NCI-H1694 treated with DMSO at 0.1 percent for 48 hours (cell line): ENCODE measurements around the gene PRKAR1B.

Experiments used
- DNase-seq: peaks from one replicate; lab custom pipeline; 2025; lab: John Stamatoyannopoulos, UW

PRKAR1B gene

GRCh38 chr7:506391-506831 lies 220.7 kb downstream of the PRKAR1B start:
- DNase-seq: no peak

GRCh38 chr7:505171-505570 lies 221.9 kb downstream of the PRKAR1B start:
- DNase-seq: no peak

DNA sequence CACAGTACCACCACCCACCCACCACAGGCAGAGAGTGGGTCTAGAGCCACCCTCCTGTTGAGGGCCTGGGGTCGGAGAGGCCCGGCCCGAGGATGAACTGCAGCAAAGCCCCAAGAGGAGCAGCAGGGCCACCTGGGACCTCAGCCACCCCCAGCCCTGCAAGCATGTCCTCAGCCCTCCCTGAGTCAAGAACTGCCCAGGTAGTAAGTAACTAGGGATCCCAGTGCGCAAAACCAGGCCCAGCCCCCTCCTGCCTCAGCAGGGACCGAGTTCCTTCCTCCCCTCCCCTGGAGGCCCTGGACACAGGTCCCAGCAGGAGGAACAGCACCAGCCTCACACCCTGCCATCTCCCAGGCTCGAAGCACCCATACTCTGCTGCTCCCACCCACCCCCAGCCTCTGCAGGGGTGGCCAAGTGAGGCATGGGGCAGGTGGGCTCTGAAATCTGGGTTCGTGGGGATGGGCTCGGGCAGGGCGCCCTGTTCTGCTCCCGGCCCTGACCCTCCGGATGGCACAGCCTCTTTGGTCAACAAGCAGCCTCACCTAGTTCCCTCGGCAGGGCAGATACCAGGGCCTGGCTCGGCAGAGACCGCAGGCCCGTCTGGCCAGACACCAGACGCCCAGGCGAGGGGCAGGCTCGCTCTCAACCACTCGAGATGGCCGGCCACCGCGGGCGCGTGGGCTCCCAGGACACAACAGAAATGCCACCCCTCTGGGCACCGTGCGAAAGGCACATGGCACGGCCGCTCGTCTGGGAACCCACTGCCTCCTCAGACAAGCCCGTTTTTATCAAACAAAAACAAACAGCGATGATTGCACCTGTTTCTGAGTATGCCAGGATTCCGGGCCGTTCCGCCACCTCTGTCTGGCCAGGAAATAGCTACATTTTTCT lies 222.6 kb downstream of the PRKAR1B start:
- no peak for DNase-seq

DNA sequence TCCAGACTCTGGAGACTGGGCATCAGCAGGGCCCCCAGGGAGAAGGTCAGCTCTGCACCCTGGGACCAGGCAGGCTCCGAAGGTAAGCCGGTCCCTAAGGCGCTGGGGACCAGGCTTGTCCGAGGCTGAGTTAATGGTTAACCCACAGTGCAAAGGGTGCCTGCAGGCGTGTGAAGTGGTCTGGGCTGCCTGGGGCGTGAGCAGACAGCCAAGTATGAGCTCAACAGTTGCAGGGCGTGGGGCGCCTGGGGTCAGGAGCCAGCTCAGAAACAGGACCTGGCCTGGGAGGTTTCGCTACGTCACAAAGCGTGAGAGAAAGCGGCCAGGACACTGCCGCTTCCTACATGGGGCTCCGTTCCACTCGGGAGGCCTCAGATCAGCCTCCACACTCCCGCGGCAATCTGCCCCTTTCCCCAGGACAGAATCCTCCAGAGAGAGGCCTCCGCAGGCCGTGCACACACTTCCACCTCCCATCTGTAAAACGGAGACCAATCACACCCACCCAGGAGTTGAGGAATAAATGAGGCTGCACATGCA lies 223.4 kb downstream of the PRKAR1B start:
- no peak for DNase-seq

DNA sequence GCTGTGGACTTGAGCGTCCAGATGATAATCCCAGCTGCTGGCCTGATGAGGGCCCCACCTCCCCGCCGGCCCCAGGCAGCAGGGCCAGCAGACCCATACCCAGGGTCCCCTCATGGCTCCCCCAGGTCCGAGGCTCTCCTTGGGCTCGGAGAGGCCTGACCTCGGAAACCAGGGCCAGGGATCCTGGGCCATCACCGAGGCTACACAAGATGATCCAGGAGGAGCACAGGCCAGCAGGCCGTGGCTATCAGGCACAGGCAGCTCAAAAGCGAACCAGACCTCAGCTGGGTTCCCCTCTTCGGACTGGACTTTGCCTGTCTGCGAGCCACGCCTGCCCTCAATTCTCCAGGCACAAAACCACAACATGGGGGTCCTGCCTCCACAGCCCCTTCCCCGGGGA lies 224.8 kb downstream of the PRKAR1B start:
- DNase-seq: no peak

DNA sequence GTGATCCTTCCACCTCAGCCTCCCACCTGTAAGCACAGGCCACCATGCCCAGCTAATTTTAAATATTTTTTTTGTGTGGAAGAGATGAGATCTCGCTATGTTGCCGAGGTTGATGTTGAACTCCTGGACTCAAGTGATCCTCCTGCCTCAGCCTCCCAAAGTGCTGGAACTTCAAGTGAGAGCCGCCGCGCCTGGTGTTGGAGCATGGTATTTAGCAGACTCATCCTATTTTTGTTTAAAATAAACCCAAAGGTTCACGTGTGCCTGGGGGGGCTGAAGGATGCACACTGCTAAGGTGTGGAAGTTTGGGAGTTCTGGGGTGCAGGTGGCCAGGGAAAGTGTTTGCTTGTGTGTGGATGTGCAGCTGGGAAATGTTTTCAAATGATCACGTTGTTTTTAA lies 225.6 kb downstream of the PRKAR1B start:
- no peak for DNase-seq

GRCh38 chr7:500521-501420 lies 226.3 kb downstream of the PRKAR1B start:
- no peak for DNase-seq

- no peak for DNase-seq
These were observed 227.1 kb downstream of the PRKAR1B start for GRCh38 chr7:499853-500485.
